DOHH2 (cell line): ENCODE data around the gene MRPL18.

ENCODE experiments used
- H3F3A ChIP-seq: fragments of 200-600 bp; sonication (generic), shearing (Covaris generic); 2 replicates; pipeline ENCODE4 v1.6.0; 2016; ENCODE audit warnings: antibody characterized with exemption, mild to moderate bottlenecking; ENCODE audit not compliant: control insufficient read depth, insufficient read depth
- H3K27ac ChIP-seq: fragments of 200-600 bp; sonication (generic); 2 replicates; pipeline ENCODE4 v1.5.1; 2014; ENCODE audit warnings: low read depth, mild to moderate bottlenecking, low read length, moderate library complexity
- H3K27me3 ChIP-seq: fragments of 200-600 bp; sonication (generic); 2 replicates; pipeline ENCODE4 v1.6.1; 2014; ENCODE audit warnings: mild to moderate bottlenecking, low read length, mixed read lengths; ENCODE audit not compliant: control insufficient read depth
- H3K36me3 ChIP-seq: fragments of 200-600 bp; sonication (generic); 2 replicates; pipeline ENCODE4 v1.6.1; 2014; ENCODE audit warnings: mild to moderate bottlenecking, low read length, moderate library complexity, mixed read lengths; ENCODE audit not compliant: control insufficient read depth
- H3K4me1 ChIP-seq: fragments of 200-600 bp; sonication (generic); 2 replicates; pipeline ENCODE4 v1.6.1; 2014; ENCODE audit warnings: mild to moderate bottlenecking, low read length, mixed read lengths; ENCODE audit not compliant: control insufficient read depth
- H3K4me2 ChIP-seq: fragments of 200-600 bp; sonication (generic); 2 replicates; pipeline ENCODE4 v1.6.0; 2014; ENCODE audit warnings: mild to moderate bottlenecking, low read length, moderate library complexity
- H3K4me3 ChIP-seq: fragments of 200-600 bp; sonication (generic); 2 replicates; pipeline ENCODE4 v1.5.1; 2014; ENCODE audit warnings: mild to moderate bottlenecking, low read length, mixed read lengths
- H3K79me2 ChIP-seq: fragments of 200-600 bp; sonication (generic); 2 replicates; pipeline ENCODE4 v1.6.1; 2014; ENCODE audit warnings: mild to moderate bottlenecking, low read length, mixed read lengths; ENCODE audit not compliant: control insufficient read depth
- H3K9me2 ChIP-seq: fragments of 200-600 bp; sonication (generic); replicated peaks from 2 replicates; pipeline ENCODE4 v1.6.1; 2014; ENCODE audit warnings: mild to moderate bottlenecking, low read length, mixed read lengths; ENCODE audit not compliant: control insufficient read depth
- H3K9me3 ChIP-seq: fragments of 200-600 bp; sonication (generic); 2 replicates; pipeline ENCODE4 v1.6.1; 2014; ENCODE audit warnings: antibody characterized with exemption, low read length, mixed read lengths; ENCODE audit not compliant: control insufficient read depth, insufficient read depth
- H4K20me1 ChIP-seq: fragments of 200-600 bp; sonication (generic); 2 replicates; pipeline ENCODE4 v1.6.0; 2014; ENCODE audit warnings: low read depth, mild to moderate bottlenecking, antibody characterized with exemption, low read length, moderate library complexity; ENCODE audit not compliant: control insufficient read depth, insufficient read depth
- CTCF ChIP-seq: fragments of 200-600 bp; sonication (generic); IDR thresholded peaks from one replicate; pipeline ENCODE4 v1.5.1; 2014; ENCODE audit warnings: antibody characterized with exemption, mild to moderate bottlenecking, low read depth, low read length; ENCODE audit not compliant: poor library complexity, severe bottlenecking
- EZH2phosphoT487 ChIP-seq: fragments of 200-600 bp; sonication (generic); IDR thresholded peaks from 2 replicates; pipeline ENCODE4 v1.6.1; 2017; ENCODE audit warnings: borderline replicate concordance, mild to moderate bottlenecking, antibody characterized with exemption, low read length, moderate library complexity, mixed read lengths

MRPL18 gene

GRCh38 chr6:159807150-159807858, 17.0 kb downstream of the MRPL18 start:
- Histone ChIP-seq H3K79me2 (no peaks in the 10 kb centered on the region), H3K4me1 (no peaks in the 10 kb centered on the region), H4K20me1 (no peaks in the 10 kb centered on the region), H3K27me3 (no peaks in the 10 kb centered on the region), H3K36me3 (no peaks in the 10 kb centered on the region), H3K9me3 (no peaks in the 10 kb centered on the region), H3K27ac (no peak overlapping the region), H3K4me3 (no peak overlapping the region), H3F3A (no peaks in the 10 kb centered on the region), H3K9me2 (no peaks in the 10 kb centered on the region), H3K4me2 (no peak overlapping the region)
- TF ChIP-seq CTCF (no peak), EZH2phosphoT487 (no peak)

- Histone ChIP-seq H3K9me3 (no peaks in the 10 kb centered on the region), H3K4me2 (no peak overlapping the region), H3K27ac (no peak overlapping the region), H3K4me3 (no peak overlapping the region), H3F3A (no peaks in the 10 kb centered on the region), H3K4me1 (no peaks in the 10 kb centered on the region), H3K27me3 (no peaks in the 10 kb centered on the region), H4K20me1 (no peaks in the 10 kb centered on the region), H3K79me2 (no peaks in the 10 kb centered on the region), H3K36me3 (no peaks in the 10 kb centered on the region), H3K9me2 (no peaks in the 10 kb centered on the region)
- TF ChIP-seq EZH2phosphoT487 (no peak), CTCF (no peak)
These were observed 18.4 kb downstream of the MRPL18 start for GRCh38 chr6:159808647-159809046.

- Histone ChIP-seq H3K79me2 (no peaks in the 10 kb centered on the region), H3F3A (no peaks in the 10 kb centered on the region), H3K27me3 (no peaks in the 10 kb centered on the region), H3K9me3 (no peaks in the 10 kb centered on the region), H3K4me1 (no peaks in the 10 kb centered on the region), H3K36me3 (no peaks in the 10 kb centered on the region), H3K9me2 (no peaks in the 10 kb centered on the region), H4K20me1 (no peaks in the 10 kb centered on the region), H3K4me2 (no peak overlapping the region), H3K27ac (no peak overlapping the region), H3K4me3 (no peak overlapping the region)
- TF ChIP-seq CTCF = no peak
- TF ChIP-seq EZH2phosphoT487 = no peak
These were observed 18.9 kb downstream of the MRPL18 start for GRCh38 chr6:159809149-159809548.
